Mesothelial cell of epicardium (in vitro differentiated cells): ENCODE measurements around the gene L1CAM. TPM values are rescaled to one million over a fixed set of nuclear protein-coding genes. Genes with fewer than 3 reads are reported as not detected.

ENCODE experiments used
- DNase-seq, 2 experiments: peaks; one replicate each; pipeline ENCODE4 v3.0.0; 2021; ENCODE audit warnings: low spot score in 2 of 2; ENCODE audit not compliant: unreplicated experiment in 2 of 2
- H3K27ac Mint-ChIP-seq: 2 replicates; pipeline ENCODE4 v1.8.0; 2021; ENCODE audit warnings: mixed read lengths
- H3K27me3 Mint-ChIP-seq: 2 replicates; pipeline ENCODE4 v1.8.0; 2021; ENCODE audit warnings: low read depth, mixed read lengths
- H3K36me3 Mint-ChIP-seq: 2 replicates; pipeline ENCODE4 v1.8.0; 2021; ENCODE audit warnings: mixed read lengths
- H3K4me1 Mint-ChIP-seq: 2 replicates; pipeline ENCODE4 v1.8.0; 2021; ENCODE audit warnings: mixed read lengths
- H3K4me3 Mint-ChIP-seq: 2 replicates; pipeline ENCODE4 v1.8.0; 2021; ENCODE audit warnings: mild to moderate bottlenecking, moderate library complexity, mixed read lengths
- H3K9me3 Mint-ChIP-seq: 2 replicates; pipeline ENCODE4 v1.8.0; 2021; ENCODE audit warnings: mixed read lengths
- total RNA-seq: library from RNA; stranded (reverse); gene quantifications from 3 replicates; pipeline ENCODE4 v1.2.1, GENCODE V29; 2021
- TF ChIP-seq, protein P1 (sequence below): fragments of 200-600 bp; sonication (generic); IDR thresholded peaks from one replicate; pipeline ENCODE4 v1.5.0; 2021; ENCODE audit warnings: antibody characterized with exemption; ENCODE audit not compliant: unreplicated experiment

Gene L1CAM
- total RNA-seq, 1 donor from 2014 or later: 2.1 TPM

DNA sequence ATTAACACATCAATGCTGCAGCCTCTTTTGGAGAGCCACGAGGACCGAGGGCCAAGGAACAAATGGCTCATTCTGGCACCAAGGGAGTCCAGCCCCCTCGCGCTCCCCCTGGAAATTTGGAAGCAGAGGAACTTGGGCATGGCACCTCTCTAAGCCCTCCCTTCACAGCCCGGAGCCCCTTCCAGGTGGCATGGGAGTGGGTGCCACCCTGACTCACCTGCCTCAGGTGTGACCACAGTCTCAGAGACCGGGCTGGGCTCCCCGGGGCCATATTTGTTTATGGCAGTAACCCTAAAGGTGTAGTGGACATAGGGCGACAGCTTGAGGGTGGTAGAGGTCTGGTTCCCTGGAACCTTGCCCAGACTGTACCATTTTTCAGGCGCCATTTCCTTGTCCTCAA lies 18.8 kb downstream of the L1CAM start:
- Mint-ChIP-seq H3K27ac (no peak overlapping the region), H3K9me3 (peaks cover 5% of the 10 kb centered on the region), H3K4me1 (peaks cover 6% of the 10 kb centered on the region), H3K4me3 (no peak overlapping the region), H3K36me3 (no peaks in the 10 kb centered on the region), H3K27me3 (no peaks in the 10 kb centered on the region)
- no peak for DNase-seq
- TF ChIP-seq, protein P1, sequence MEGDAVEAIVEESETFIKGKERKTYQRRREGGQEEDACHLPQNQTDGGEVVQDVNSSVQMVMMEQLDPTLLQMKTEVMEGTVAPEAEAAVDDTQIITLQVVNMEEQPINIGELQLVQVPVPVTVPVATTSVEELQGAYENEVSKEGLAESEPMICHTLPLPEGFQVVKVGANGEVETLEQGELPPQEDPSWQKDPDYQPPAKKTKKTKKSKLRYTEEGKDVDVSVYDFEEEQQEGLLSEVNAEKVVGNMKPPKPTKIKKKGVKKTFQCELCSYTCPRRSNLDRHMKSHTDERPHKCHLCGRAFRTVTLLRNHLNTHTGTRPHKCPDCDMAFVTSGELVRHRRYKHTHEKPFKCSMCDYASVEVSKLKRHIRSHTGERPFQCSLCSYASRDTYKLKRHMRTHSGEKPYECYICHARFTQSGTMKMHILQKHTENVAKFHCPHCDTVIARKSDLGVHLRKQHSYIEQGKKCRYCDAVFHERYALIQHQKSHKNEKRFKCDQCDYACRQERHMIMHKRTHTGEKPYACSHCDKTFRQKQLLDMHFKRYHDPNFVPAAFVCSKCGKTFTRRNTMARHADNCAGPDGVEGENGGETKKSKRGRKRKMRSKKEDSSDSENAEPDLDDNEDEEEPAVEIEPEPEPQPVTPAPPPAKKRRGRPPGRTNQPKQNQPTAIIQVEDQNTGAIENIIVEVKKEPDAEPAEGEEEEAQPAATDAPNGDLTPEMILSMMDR: no peak

DNA sequence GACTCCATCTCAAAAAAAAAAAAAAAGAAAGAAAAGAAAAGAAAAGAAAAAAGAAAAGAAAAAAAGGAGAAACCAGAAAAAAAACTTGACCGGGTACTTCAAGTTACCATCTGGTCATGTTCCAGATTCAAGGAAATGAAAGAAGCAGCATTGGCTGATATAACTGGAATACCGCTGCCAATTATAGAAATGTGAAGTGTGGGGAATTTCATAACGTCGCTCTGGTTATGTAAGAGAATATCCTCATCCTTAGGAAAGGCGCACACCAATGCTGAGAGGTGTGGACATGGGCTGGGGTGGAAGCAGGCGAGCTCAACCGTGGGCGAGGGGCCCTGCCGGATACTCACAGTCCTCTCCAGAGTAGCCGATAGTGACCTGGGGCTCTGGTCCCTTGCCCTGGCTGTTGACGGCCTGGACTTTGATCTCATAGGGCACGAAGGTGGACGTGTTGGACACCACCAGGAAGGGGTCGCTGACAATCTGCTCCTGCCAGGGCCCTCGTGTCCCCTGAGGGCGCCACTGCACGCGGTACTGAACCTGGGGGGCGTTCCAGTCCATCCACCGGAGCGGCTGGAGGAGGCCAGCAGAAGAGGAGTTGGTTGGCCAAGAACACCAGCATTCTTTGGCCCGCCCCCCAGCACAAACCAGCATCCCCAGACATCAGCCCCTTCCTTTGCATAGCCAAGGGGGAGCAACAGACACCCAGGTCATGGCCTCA lies 19.5 kb downstream of the L1CAM start:
- Mint-ChIP-seq H3K27ac (no peak overlapping the region), H3K27me3 (no peaks in the 10 kb centered on the region), H3K9me3 (peaks cover 5% of the 10 kb centered on the region), H3K36me3 (no peaks in the 10 kb centered on the region), H3K4me1 (peaks cover 6% of the 10 kb centered on the region), H3K4me3 (no peak overlapping the region)
- TF ChIP-seq, protein P1: no peak
- DNase-seq: no peak

DNA sequence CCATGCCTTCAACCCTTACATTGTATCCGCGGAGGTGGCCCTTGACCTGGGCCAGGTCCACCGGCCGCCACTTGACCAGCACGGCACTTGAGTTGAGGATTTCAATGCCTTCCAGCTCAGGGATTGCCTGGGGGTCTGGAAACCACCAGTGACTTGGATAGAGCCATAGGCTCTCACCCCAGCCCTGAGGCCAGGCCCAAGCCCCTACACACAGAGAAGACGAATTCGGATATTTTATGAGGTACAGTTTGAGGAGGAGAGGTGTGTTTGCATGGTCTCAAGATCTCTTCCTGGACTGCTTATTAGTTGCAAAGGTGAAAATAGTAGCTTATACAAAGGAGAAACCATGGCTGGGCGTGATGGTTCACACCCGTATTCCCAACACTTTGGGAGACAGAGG lies 20.3 kb downstream of the L1CAM start:
- Mint-ChIP-seq H3K4me3 (no peak overlapping the region), H3K27ac (no peak overlapping the region), H3K27me3 (peaks cover under 1% of the 10 kb centered on the region), H3K4me1 (peaks cover 6% of the 10 kb centered on the region), H3K9me3 (peaks cover 5% of the 10 kb centered on the region), H3K36me3 (no peaks in the 10 kb centered on the region)
- DNase-seq: no peak
- TF ChIP-seq, protein P1: no peak

DNA sequence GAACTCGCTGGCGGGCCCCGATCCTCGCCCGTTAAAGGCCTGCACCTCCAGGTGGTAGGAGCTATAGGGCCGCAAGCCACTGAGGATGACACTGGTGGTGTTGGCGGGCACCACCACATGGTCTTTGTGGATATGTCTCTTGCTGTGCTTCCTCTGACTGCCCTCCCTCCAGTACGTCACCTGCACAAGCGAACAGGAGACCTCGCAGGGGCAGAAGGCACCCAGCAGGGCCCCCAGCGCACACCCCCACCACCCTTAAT lies 20.7 kb downstream of the L1CAM start:
- no peak overlapping the region for H3K27ac Mint-ChIP-seq
- peaks cover 6% of the 10 kb centered on the region for H3K4me1 Mint-ChIP-seq
- H3K9me3 Mint-ChIP-seq: peaks cover 5% of the 10 kb centered on the region
- H3K4me3 Mint-ChIP-seq: no peak overlapping the region
- H3K36me3 Mint-ChIP-seq: no peaks in the 10 kb centered on the region
- H3K27me3 Mint-ChIP-seq: peaks cover 2% of the 10 kb centered on the region
- TF ChIP-seq, protein P1: no peak
- no peak for DNase-seq

DNA sequence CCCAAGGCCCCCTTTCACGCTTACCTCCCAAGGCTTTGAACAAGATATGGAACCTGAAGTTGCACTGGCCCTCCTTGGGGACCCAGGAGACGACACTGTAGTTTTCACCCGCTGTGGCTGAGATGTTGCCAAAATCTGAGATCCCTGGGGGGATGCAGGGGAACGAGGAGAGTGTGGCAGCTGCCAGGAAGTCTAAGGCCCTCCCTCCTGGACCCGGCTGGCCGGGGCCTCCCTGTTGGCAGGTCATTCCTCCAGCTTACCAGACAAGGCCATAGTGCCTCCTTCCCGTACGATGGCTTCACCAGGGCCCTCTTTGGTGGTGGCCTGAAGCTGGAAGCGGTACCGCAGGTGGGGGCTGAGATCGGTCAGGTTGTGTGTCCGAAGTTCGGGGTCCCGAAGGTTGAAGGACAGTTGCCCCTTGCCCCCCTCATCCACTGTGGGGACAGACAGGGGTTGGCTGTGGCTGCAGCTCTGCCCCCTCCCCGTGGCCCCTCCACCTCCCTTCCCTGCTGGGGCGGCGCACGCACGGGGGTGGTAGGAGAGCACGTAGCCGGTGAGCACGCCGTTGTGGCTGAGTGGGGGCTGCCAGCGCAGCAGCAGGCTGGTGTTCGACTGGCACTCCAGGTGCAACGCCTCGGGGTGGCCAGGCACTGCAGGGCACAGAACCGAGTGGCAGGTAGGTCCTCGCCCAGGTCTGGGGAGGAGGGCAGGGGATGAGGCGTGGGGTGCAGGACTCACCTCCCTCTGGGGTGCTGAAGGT lies 21.2 kb downstream of the L1CAM start:
- Mint-ChIP-seq H3K9me3 (peaks cover 5% of the 10 kb centered on the region), H3K4me1 (peaks cover 6% of the 10 kb centered on the region), H3K27ac (no peak overlapping the region), H3K36me3 (no peaks in the 10 kb centered on the region), H3K4me3 (no peak overlapping the region), H3K27me3 (peaks cover 4% of the 10 kb centered on the region)
- no peak for DNase-seq
- TF ChIP-seq, protein P1: no peak
